Middle frontal gyrus (tissue), 1 donor: Measurements from ENCODE around the gene SULT1B1.

ENCODE experiments used
- DNase-seq: peaks from one replicate; pipeline ENCODE4 v3.0.0-alpha.2; 2015; ENCODE audit warnings: low spot score; ENCODE audit errors: extremely low spot score

SULT1B1 gene

DNA sequence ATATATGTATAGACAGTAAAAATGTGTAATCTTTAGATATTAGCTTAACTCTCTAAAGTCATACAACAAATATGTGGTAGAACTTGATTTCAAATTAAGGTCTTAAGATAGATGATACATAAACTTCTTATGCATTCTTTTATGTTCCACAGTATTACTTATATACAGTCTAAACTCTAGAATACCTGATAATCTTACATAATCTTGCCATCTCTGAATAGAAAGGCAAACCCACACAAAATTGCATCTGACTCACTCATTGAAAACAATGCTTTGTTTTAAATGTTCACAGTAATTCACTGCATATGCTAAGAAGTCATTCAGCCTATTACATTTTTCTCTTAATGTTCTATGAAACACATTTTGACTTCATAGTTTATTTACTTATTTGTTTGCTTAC is 10.1 kb downstream of the SULT1B1 start:
- no peak for DNase-seq

- no peak for DNase-seq
These were observed 10.6 kb downstream of the SULT1B1 start for GRCh38 chr4:69749771-69750170.

DNA sequence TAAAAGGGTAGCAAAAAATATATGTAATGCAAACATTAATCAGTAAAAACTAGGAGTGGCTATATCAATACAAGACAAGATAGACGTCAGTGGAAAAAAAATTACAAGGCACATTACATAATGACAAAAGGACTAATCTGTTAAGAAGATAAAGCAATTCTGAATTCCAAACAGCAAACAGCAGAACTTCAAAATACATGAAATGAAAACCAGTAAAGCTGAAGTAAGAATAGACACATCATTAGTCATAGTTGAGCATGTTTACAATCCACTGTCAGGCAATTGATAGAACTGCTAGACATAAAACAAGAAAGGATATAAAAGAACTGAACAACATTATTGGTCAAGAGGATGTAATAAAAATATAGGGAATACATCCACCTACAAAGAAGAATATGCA is 12.2 kb downstream of the SULT1B1 start:
- DNase-seq: no peak

- no peak for DNase-seq
These were observed 16.3 kb downstream of the SULT1B1 start for GRCh38 chr4:69744157-69744478.

- DNase-seq: no peak
These were observed 16.8 kb downstream of the SULT1B1 start for GRCh38 chr4:69743476-69744156.

DNA sequence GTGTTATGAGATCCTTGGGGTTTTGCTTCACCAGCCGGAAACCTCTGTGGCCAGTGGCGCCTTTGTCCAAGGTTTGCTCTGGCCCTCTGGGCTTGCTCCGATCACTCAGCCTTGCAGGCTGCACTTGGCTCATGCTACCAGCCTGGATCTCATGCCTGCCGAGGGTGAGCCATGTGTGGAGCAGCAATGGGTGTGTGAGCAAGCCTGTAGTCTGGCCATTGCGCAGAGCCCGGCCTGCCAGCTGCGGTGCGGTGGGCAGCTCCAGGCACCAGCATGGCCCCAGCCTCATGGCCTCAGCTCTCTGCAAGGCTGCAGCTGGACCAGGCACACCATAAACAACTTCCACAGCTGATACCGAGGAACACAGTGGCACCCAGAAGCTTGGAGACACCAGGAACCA is 17.8 kb downstream of the SULT1B1 start:
- DNase-seq: no peak

DNA sequence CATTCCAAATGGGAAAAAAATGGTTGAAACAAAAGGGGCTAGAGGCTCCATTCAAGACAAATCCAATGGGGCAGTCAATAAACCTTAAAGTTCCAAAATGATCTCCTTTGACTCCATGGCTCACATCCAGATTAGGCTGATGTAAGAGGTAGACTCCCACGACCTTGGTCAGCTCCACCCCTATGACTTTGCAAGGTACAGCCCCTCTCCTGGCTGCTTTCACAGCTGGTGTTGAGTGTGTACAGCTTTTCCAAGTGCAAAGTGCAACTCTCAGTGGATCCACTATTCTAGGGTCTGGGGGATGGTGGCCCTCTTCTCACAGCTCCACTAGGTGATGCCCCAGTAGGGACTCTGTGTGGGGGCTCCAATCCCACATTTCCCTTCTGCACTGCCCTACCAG is 21.5 kb downstream of the SULT1B1 start:
- no peak for DNase-seq

GRCh38 chr4:69735119-69735518 is 25.3 kb downstream of the SULT1B1 start:
- DNase-seq: no peak

- no peak for DNase-seq
These were observed 28.6 kb downstream of the SULT1B1 start for GRCh38 chr4:69731847-69732246.

DNA sequence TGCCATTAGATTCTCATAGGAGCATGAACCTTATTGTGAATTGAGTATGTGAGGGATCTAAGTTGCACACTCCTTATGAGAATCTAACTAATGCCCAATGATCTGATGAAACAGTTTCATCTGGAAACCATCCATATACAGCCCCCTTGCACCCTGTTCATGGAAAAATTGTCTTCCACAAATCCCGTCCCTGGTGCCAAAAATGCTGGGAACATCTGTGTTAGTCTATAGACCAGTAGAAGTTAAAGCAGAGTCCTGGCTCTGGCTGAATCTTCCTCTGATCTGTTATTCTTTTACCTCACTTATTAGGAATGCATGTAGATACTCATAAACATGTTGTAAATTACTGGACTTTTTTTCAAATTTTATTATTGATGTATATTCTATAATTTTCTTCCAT is 29.2 kb downstream of the SULT1B1 start:
- DNase-seq: no peak

- DNase-seq: no peak
These were observed 30.4 kb downstream of the SULT1B1 start for GRCh38 chr4:69730002-69730401.

DNA sequence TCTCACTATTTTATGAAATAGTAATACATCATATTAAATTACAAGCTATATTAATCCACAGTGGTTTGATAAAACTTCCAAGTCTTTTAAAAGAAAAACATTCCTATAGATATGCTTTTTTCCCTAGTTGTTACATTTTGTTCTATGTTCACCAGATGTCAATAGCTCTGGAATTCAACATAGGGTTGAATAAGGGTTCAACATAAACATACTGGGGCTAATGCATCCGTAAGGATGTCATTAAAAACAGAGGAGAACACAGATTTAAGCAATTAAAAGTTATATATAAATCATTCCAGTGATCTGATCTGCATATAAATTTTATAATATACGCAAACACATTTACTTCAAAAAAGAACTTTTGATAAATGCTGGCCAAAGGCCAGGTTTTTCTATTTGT is 32.5 kb downstream of the SULT1B1 start:
- DNase-seq: no peak

- DNase-seq: no peak
These were observed 33.0 kb downstream of the SULT1B1 start for GRCh38 chr4:69727426-69727825.

DNA sequence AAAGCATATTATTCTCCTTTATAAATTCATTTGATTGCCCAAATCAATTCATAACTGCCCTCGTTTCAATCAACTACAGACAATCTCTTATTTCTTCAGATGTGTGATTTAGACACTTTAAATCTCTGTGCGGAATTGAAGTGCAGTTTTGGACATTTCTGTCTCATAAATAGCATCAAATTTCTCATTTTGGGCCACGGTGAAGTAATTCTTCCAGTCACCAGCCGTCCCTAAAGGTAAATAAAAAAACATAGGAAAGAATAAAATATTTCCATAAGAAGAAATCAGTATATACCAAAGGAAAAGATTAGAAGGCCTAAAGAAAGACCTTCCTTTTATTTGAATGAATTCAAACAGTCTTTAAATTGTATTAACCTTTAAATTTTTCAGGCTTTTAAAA is 33.4 kb downstream of the SULT1B1 start:
- DNase-seq: no peak

GRCh38 chr4:69718396-69719271 is 41.8 kb downstream of the SULT1B1 start:
- no peak for DNase-seq

DNA sequence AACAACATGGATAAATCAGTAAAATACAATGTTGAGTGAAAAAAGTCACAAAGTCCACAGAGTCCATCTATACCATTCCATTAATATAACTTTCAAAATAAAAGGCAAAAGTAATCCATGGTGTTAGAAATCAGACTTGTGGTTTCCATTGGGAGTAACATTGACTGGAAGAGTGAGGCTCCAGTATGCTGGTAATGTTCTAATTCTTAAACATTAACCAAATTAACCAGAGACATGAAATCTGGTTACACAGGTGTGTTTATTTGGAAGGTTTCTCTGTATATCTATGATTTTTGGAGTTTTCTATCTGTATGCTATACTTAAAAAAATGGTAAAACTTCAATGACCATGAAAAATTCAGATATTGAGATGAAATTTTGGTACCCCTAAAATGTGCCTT is 42.6 kb downstream of the SULT1B1 start:
- no peak for DNase-seq

DNA sequence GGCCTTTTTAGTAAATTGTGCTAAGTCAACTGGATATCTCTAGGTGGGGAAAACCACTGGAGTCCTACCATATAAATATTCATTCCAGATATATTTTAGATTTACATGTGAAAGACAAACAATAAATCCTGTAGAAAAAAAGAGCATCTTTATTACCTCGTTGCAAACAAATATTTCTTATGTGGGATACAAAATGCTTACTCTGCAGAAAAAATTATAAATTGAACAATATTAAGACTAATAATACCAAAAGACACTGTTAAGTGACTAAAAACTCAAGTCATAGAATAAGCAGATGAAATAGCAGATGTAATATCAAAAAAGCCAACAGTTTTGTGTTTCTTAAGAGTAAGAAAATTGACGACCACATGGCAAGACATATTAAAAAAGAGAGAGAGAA is 43.8 kb downstream of the SULT1B1 start:
- DNase-seq: no peak

- DNase-seq: no peak
These were observed 46.3 kb downstream of the SULT1B1 start for GRCh38 chr4:69714086-69714485.

GRCh38 chr4:69713593-69713992 is 46.8 kb downstream of the SULT1B1 start:
- DNase-seq: no peak

DNA sequence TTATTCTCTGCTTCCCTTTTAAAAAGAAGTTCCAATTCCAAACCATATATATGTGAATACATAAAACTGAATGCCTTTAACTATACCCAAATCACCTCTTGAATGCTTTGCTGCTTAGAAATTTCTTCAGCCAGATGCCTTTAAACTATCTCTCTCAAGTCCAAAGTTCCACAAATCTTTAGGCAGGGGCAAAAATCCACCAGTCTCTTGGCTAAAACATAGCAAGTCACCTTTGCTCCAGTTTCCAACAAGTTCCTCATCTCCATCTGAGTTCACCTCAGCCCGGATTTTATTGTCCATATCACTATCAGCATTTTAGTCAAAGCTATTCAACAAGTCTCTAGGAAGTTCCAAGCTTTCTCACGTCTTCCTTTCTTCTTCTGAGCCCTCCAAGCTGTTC is 49.8 kb downstream of the SULT1B1 start:
- DNase-seq: no peak

GRCh38 chr4:69708211-69708610 is 52.2 kb downstream of the SULT1B1 start:
- no peak for DNase-seq

DNA sequence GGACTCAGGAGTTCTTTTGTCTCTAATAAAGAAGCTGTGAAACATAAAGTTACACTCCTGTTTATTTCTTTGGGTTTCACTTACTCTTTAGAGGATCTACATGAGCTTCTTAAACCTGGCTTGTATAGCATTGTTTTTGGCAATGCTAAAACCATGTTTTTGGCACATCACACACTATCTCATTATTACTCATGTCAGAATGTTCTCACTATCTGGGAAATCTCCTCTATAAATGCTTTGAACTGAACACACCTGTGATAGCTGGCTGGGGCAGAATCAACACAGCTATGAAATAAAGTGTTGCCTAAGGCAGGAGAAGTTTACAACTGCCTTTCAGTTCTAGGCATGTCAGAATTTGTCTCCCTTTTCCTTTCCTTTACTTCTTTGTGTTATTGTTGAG is 52.6 kb downstream of the SULT1B1 start:
- DNase-seq: no peak

GRCh38 chr4:69702201-69702600 is 58.2 kb downstream of the SULT1B1 start:
- no peak for DNase-seq
